ENCODE results near the gene PMVK. TPM values are rescaled to one million over a fixed set of nuclear protein-coding genes. Genes with fewer than 3 reads are reported as not detected.

PMVK gene
- total RNA-seq, 2 experiments from 2014 or later: 6.6 to 7.4 TPM

GRCh38 chr1:154971341-154971998 is 35.0 kb upstream of the PMVK start:
- H3K4me3 Mint-ChIP-seq: peak overlapping the region; percentile 55
- TF ChIP-seq CTCF (IDR thresholded peaks at IDR 0.05): no peak
- H3K4me1 Mint-ChIP-seq (ENCODE audit: low read depth): peaks cover 30% of the 10 kb centered on the region
- POLR2A ChIA-PET: interaction anchor here (1.1 to 5.6 kb wide), 8 partner anchors 10 to 45 kb away, joined by 3 to 46 read pairs (median 8); partner anchors contain the start of genes FLAD1, PBXIP1, PMVK and PYGO2
- intact Hi-C loops (cut with DNase I, micrococcal nuclease): no loop called here
- no peak for DNase-seq
- CTCF ChIA-PET: interaction anchor here (0.9 to 10.7 kb wide), 8 partner anchors 9 to 90 kb away, joined by 3 to 71 read pairs (median 6); partner anchors contain the start of genes PMVK and PYGO2
- ATAC-seq (ENCODE audit: poor library complexity): no peak
- Histone ChIP-seq H3K27ac (ENCODE audit: low read depth in 1 of 2, low read length in 2 of 2) (no peak overlapping the region), H3K4me1 (ENCODE audit: insufficient read depth, low read length) (peaks cover 61% of the 10 kb centered on the region), H3K4me3 (ENCODE audit: low read length) (no peak overlapping the region), H3K27me3 (ENCODE audit: control insufficient read depth in 1 of 2, insufficient read depth in 2 of 2, low read length in 2 of 2) (no peaks in the 10 kb centered on the region), H3K9me3 (ENCODE audit: control insufficient read depth in 1 of 2, insufficient read depth in 1 of 2, low read length in 2 of 2) (no peaks in the 10 kb centered on the region), H3K36me3 (ENCODE audit: insufficient read depth, low read length) (peaks cover 46% of the 10 kb centered on the region)
- H3K36me3 Mint-ChIP-seq (ENCODE audit: low read depth): peaks cover 41% of the 10 kb centered on the region
- peak overlapping the region; percentile 29 for H3K27ac Mint-ChIP-seq
- H3K9me3 Mint-ChIP-seq: no peaks in the 10 kb centered on the region
- no peaks in the 10 kb centered on the region for H3K27me3 Mint-ChIP-seq

DNA sequence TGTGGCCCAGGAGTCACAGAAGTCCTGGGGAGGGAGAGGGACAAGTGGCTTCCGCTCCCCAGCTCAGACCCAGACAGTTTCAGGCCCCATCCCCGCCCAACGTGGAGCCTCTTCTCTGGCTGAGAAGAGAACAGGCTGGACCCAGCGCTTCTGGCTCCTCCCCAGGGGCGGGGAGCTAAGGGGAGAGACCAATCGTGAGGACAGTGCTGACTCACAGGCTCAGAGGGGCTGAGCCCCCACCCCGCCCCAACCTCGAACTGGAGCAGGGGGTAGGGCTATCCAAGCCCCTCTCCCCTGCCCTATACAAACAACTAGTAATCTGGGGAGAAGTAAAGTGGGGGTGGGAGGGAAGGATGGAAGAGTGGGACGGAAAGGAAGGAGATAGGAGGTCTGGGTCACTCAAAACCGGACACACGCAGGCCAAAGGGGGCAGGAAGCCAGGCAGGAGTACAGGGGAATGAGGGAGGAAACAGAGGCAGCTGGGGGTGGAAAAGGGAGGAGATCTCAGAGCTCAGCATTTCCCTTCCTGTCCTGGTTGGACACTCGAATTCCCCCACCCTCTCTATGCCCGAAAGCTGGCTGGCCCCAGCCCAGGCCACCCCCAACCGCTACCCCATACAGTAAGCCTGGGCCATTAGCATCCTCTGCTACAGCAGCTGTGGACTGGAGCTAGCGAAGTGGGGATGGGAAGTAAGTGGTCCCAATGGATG is 34.3 kb upstream of the PMVK start, which contains the start of gene SHC1:
SHC1 (minus strand) TSS at position 117 of the 710 bp plus-strand sequence. CDS start 221 bp downstream, outside the sequence.
- DNase-seq (peak in 5 of 14 experiments; percentile 27 to 65 (median 50)), ATAC-seq (ENCODE audit: poor library complexity) (no peak)
- Histone ChIP-seq H3K4me1 (ENCODE audit: insufficient read depth, low read length) (peaks cover 55% of the 10 kb centered on the region), H3K9me3 (ENCODE audit: control insufficient read depth in 1 of 2, insufficient read depth in 1 of 2, low read length in 2 of 2) (no peaks in the 10 kb centered on the region), H3K4me3 (ENCODE audit: low read length) (no peak within 1 kb of the TSS), H3K27ac (ENCODE audit: low read depth in 1 of 2, low read length in 2 of 2) (peak within 1 kb of the TSS in 1 of 2 donors; percentile 34), H3K36me3 (ENCODE audit: insufficient read depth, low read length) (peaks cover 53% of the 10 kb centered on the region), H3K27me3 (ENCODE audit: control insufficient read depth in 1 of 2, insufficient read depth in 2 of 2, low read length in 2 of 2) (no peaks in the 10 kb centered on the region)
- H3K27ac Mint-ChIP-seq: peak within 1 kb of the TSS; percentile 70
- ChIA-PET CTCF (interaction anchor here (0.9 to 10.7 kb wide), 5 partner anchors 8 to 91 kb away, joined by 3 to 71 read pairs (median 8); partner anchors contain the start of genes PMVK and PYGO2), POLR2A (interaction anchor here (1.1 to 2.4 kb wide), 7 partner anchors 9 to 43 kb away, joined by 3 to 9 read pairs (median 4); partner anchors contain the start of genes PBXIP1, PMVK and PYGO2)
- H3K9me3 Mint-ChIP-seq: no peaks in the 10 kb centered on the region
- intact Hi-C loops (cut with DNase I, micrococcal nuclease): no loop called here
- peaks cover 30% of the 10 kb centered on the region for H3K4me1 Mint-ChIP-seq (ENCODE audit: low read depth)
- H3K27me3 Mint-ChIP-seq: no peaks in the 10 kb centered on the region
- TF ChIP-seq CTCF (IDR thresholded peaks at IDR 0.05): no peak
- peak within 1 kb of the TSS; percentile 55 for H3K4me3 Mint-ChIP-seq
- peaks cover 47% of the 10 kb centered on the region for H3K36me3 Mint-ChIP-seq (ENCODE audit: low read depth)

- peaks cover 60% of the 10 kb centered on the region for H3K36me3 ChIP-seq (ENCODE audit: insufficient read depth, low read length)
- H3K4me3 ChIP-seq (ENCODE audit: low read length): no peak overlapping the region
- H3K9me3 ChIP-seq (ENCODE audit: control insufficient read depth in 1 of 2, insufficient read depth in 1 of 2, low read length in 2 of 2): no peaks in the 10 kb centered on the region
- Mint-ChIP-seq H3K9me3 (no peaks in the 10 kb centered on the region), H3K36me3 (ENCODE audit: low read depth) (peaks cover 56% of the 10 kb centered on the region), H3K27me3 (no peaks in the 10 kb centered on the region), H3K27ac (peak overlapping the region; percentile 70), H3K4me1 (ENCODE audit: low read depth) (peaks cover 30% of the 10 kb centered on the region), H3K4me3 (no peak overlapping the region)
- H3K4me1 ChIP-seq (ENCODE audit: insufficient read depth, low read length): peaks cover 55% of the 10 kb centered on the region
- ChIA-PET CTCF (interaction anchor here (1.2 to 10.7 kb wide), 3 partner anchors 29 to 92 kb away, joined by 3 to 71 read pairs (median 8); no protein-coding TSS in a partner anchor), POLR2A (interaction anchor here (1.1 to 2.4 kb wide), 6 partner anchors 8 to 44 kb away, joined by 3 to 9 read pairs (median 4); partner anchors contain the start of genes PBXIP1 and PYGO2)
- DNase-seq (no peak), ATAC-seq (ENCODE audit: poor library complexity) (no peak)
- H3K27me3 ChIP-seq (ENCODE audit: control insufficient read depth in 1 of 2, insufficient read depth in 2 of 2, low read length in 2 of 2): no peaks in the 10 kb centered on the region
- TF ChIP-seq CTCF (IDR thresholded peaks at IDR 0.05): no peak
- H3K27ac ChIP-seq (ENCODE audit: low read depth in 1 of 2, low read length in 2 of 2): no peak overlapping the region
- intact Hi-C loops (cut with DNase I, micrococcal nuclease): no loop called here
Observed at GRCh38 chr1:154969860-154970452, 33.4 kb upstream of the PMVK start.

Measured in CD4-positive, alpha-beta T cell (primary cell).